GM12891 (cell line): Measurements from ENCODE around the gene OPA3.

Source experiments
- DNase-seq: peaks from one replicate; pipeline ENCODE4 v3.0.0; 2011; ENCODE audit warnings: low spot score; ENCODE audit not compliant: insufficient read length
- FAIRE-seq: peaks from 2 replicates; lab custom pipeline; 2011; peaks lifted over from hg19 to GRCh38; lab: Jason Lieb, UNC
- PAX5 ChIP-seq: IDR thresholded peaks from 2 replicates; pipeline ENCODE4 v1.6.1; 2011; ENCODE audit warnings: low read length, moderate library complexity, mild to moderate bottlenecking; ENCODE audit not compliant: insufficient read depth, severe bottlenecking
- POLR2A ChIP-seq: IDR thresholded peaks from 2 replicates; pipeline ENCODE4 v1.6.1; 2011; ENCODE audit warnings: low read depth, low read length, control low read depth
- POLR2AphosphoS5 ChIP-seq: IDR thresholded peaks from 2 replicates; pipeline ENCODE4 v1.6.1; 2011; ENCODE audit warnings: low read depth, low read length, control low read depth
- POU2F2 ChIP-seq: IDR thresholded peaks from 2 replicates; pipeline ENCODE4 v1.6.1; 2011; ENCODE audit warnings: low read depth, mild to moderate bottlenecking, control low read depth, low read length, moderate library complexity
- SPI1 ChIP-seq: IDR thresholded peaks from 2 replicates; pipeline ENCODE4 v1.6.1; 2011; ENCODE audit warnings: low read depth, low read length, control low read depth
- TAF1 ChIP-seq: IDR thresholded peaks from 2 replicates; pipeline ENCODE4 v1.6.1; 2011; ENCODE audit warnings: low read depth, low read length, control low read depth

Gene OPA3

GRCh38 chr19:45496349-45496953 is 88.2 kb downstream of the OPA3 start:
- no peak for DNase-seq
- peak; percentile 67 for FAIRE-seq
- TF ChIP-seq POLR2AphosphoS5: no peak
- TF ChIP-seq POU2F2: no peak
- no peak for TF ChIP-seq TAF1
- no peak for TF ChIP-seq POLR2A
- TF ChIP-seq SPI1: no peak
- TF ChIP-seq PAX5: no peak

- no peak for DNase-seq
- no peak for FAIRE-seq
- TF ChIP-seq POLR2A (no peak), SPI1 (no peak), TAF1 (no peak), POLR2AphosphoS5 (no peak), POU2F2 (no peak), PAX5 (no peak)
Observed at GRCh38 chr19:45495178-45495577, 89.4 kb downstream of the OPA3 start.

GRCh38 chr19:45494261-45494916 is 90.2 kb downstream of the OPA3 start:
- DNase-seq (no peak), FAIRE-seq (no peak)
- TF ChIP-seq POLR2AphosphoS5 (no peak), SPI1 (no peak), POU2F2 (no peak), PAX5 (no peak), TAF1 (no peak), POLR2A (no peak)

- DNase-seq (no peak), FAIRE-seq (peak; percentile 16)
- TF ChIP-seq POU2F2 (no peak), POLR2AphosphoS5 (no peak), TAF1 (no peak), POLR2A (no peak), SPI1 (no peak), PAX5 (no peak)
Observed at GRCh38 chr19:45492627-45493470, 91.8 kb downstream of the OPA3 start.

GRCh38 chr19:45492137-45492626 is 92.4 kb downstream of the OPA3 start:
- TF ChIP-seq POU2F2 (no peak), POLR2AphosphoS5 (no peak), PAX5 (no peak), POLR2A (no peak)
- DNase-seq (no peak), FAIRE-seq (no peak)

GRCh38 chr19:45489216-45489855 is 95.3 kb downstream of the OPA3 start:
- TF ChIP-seq TAF1 (no peak), SPI1 (no peak), POLR2A (no peak), POLR2AphosphoS5 (no peak), PAX5 (no peak), POU2F2 (no peak)
- FAIRE-seq (no peak), DNase-seq (no peak)

- DNase-seq: no peak
- FAIRE-seq: no peak
- TF ChIP-seq POLR2A (no peak), POU2F2 (no peak), POLR2AphosphoS5 (no peak), TAF1 (no peak), SPI1 (no peak), PAX5 (no peak)
Observed at GRCh38 chr19:45488708-45489107, 95.9 kb downstream of the OPA3 start.

- peak; percentile 31; the same call in 1 of the 2 replicates for TF ChIP-seq POU2F2
- no peak for TF ChIP-seq TAF1
- 0 out of 2 replicates have a peak, but pooled peaks have one; percentile 9 for TF ChIP-seq SPI1
- FAIRE-seq: peak; percentile 92
- peak; percentile 84 for DNase-seq
Observed at GRCh38 chr19:45485305-45486077, 99.1 kb downstream of the OPA3 start.
